Trophoblast cell (in vitro differentiated cells and primary cell): Measurements from ENCODE around the gene XRCC4.

ENCODE experiments used
- DNase-seq, 2 donors: peaks; one replicate each; pipeline ENCODE4 v3.0.0-alpha.2; 2016
- H2AFZ ChIP-seq: 2 replicates; pipeline ENCODE4 v1.6.1; 2013; ENCODE audit warnings: low read length, moderate library complexity, mild to moderate bottlenecking; ENCODE audit not compliant: insufficient read depth, poor library complexity
- H2AK5ac ChIP-seq: 2 replicates; pipeline ENCODE4 v1.6.1; 2013; ENCODE audit warnings: mild to moderate bottlenecking, low read length
- H2BK120ac ChIP-seq: 2 replicates; pipeline ENCODE4 v1.6.1; 2013; ENCODE audit warnings: low read length, mild to moderate bottlenecking, moderate library complexity; ENCODE audit not compliant: insufficient read depth, poor library complexity
- H2BK12ac ChIP-seq: 2 replicates; pipeline ENCODE4 v1.6.1; 2013; ENCODE audit warnings: mild to moderate bottlenecking, low read length, moderate library complexity
- H2BK5ac ChIP-seq: 2 replicates; pipeline ENCODE4 v1.6.1; 2013; ENCODE audit warnings: low read length, low read depth, moderate library complexity, mild to moderate bottlenecking; ENCODE audit not compliant: poor library complexity
- H3K14ac ChIP-seq: 2 replicates; pipeline ENCODE4 v1.6.1; 2013; ENCODE audit warnings: mild to moderate bottlenecking, low read length
- H3K18ac ChIP-seq: 2 replicates; pipeline ENCODE4 v1.6.1; 2013; ENCODE audit warnings: mild to moderate bottlenecking, low read length
- H3K23ac ChIP-seq: 2 replicates; pipeline ENCODE4 v1.6.1; 2013; ENCODE audit warnings: low read length
- H3K27ac ChIP-seq: 2 replicates; pipeline ENCODE4 v1.5.1; 2013; ENCODE audit warnings: low read depth, mild to moderate bottlenecking, inconsistent platforms, low read length, moderate library complexity
- H3K27me3 ChIP-seq: 2 replicates; pipeline ENCODE4 v1.6.1; 2013; ENCODE audit warnings: inconsistent platforms, mild to moderate bottlenecking, low read length, moderate library complexity; ENCODE audit not compliant: insufficient read depth
- H3K36me3 ChIP-seq, 2 experiments: 1 replicate in 1 of 2; 2 replicates in 1 of 2; pipeline ENCODE4 v1.6.1; 2013; ENCODE audit warnings: low read length in 2 of 2, mild to moderate bottlenecking in 2 of 2, moderate library complexity in 1 of 2; ENCODE audit not compliant: insufficient read depth in 2 of 2, control insufficient read depth in 1 of 2
- H3K4ac ChIP-seq: 2 replicates; pipeline ENCODE4 v1.6.1; 2013; ENCODE audit warnings: low read depth, mild to moderate bottlenecking, low read length, moderate library complexity
- H3K4me1 ChIP-seq, 2 experiments: 1 replicate in 1 of 2; 2 replicates in 1 of 2; pipeline ENCODE4 v1.6.1; 2013; ENCODE audit warnings: low read length in 2 of 2, mild to moderate bottlenecking in 2 of 2, moderate library complexity in 1 of 2; ENCODE audit not compliant: insufficient read depth in 2 of 2, control insufficient read depth in 1 of 2
- H3K4me2 ChIP-seq: 2 replicates; pipeline ENCODE4 v1.6.1; 2013; ENCODE audit warnings: inconsistent platforms, mild to moderate bottlenecking, low read length, moderate library complexity
- H3K4me3 ChIP-seq: 2 replicates; pipeline ENCODE4 v1.5.1; 2013; ENCODE audit warnings: mild to moderate bottlenecking, low read depth, low read length, inconsistent platforms
- H3K79me1 ChIP-seq: one replicate; pipeline ENCODE4 v1.6.1; 2013; ENCODE audit warnings: low read length
- H3K79me2 ChIP-seq: 2 replicates; pipeline ENCODE4 v1.6.1; 2013; ENCODE audit warnings: low read length, mild to moderate bottlenecking; ENCODE audit not compliant: control insufficient read depth, insufficient read depth, poor library complexity
- H3K9ac ChIP-seq: 2 replicates; pipeline ENCODE4 v1.6.1; 2013; ENCODE audit warnings: mild to moderate bottlenecking, low read length
- H3K9me3 ChIP-seq: 2 replicates; pipeline ENCODE4 v1.6.1; 2013; ENCODE audit warnings: low read depth, mild to moderate bottlenecking, control low read depth, inconsistent platforms, low read length; ENCODE audit not compliant: insufficient read depth
- H4K12ac ChIP-seq: 2 replicates; pipeline ENCODE4 v1.6.1; 2013; ENCODE audit warnings: low read depth, mild to moderate bottlenecking, low read length, moderate library complexity
- H4K8ac ChIP-seq: 2 replicates; pipeline ENCODE4 v1.6.1; 2013; ENCODE audit warnings: low read depth, mild to moderate bottlenecking, low read length, moderate library complexity
- H4K91ac ChIP-seq: one replicate; pipeline ENCODE4 v1.6.1; 2013; ENCODE audit warnings: low read depth, mild to moderate bottlenecking, low read length, moderate library complexity
- WGBS: extraction: QIAGEN DNeasy Blood & Tissue Kit; methylation state at CpG from one replicate; pipeline ENCODE4 v1.1.7; 2013; ENCODE audit warnings: missing lambda C conversion rate; ENCODE audit not compliant: insufficient read length, insufficient coverage; ENCODE audit errors: extremely low coverage; 5-methylcytosine and 5-hydroxymethylcytosine counted together

XRCC4 gene

GRCh38 chr5:83376461-83376860, 299.1 kb downstream of the XRCC4 start:
- Histone ChIP-seq H3K14ac (no peak overlapping the region), H2BK120ac (no peak overlapping the region), H3K27ac (no peak overlapping the region), H2BK12ac (no peak overlapping the region), H3K36me3 (no peaks in the 10 kb centered on the region), H3K79me2 (no peaks in the 10 kb centered on the region), H2BK5ac (no peak overlapping the region), H3K79me1 (peaks cover 1% of the 10 kb centered on the region), H3K27me3 (no peaks in the 10 kb centered on the region), H3K4me1 (peaks cover 4% of the 10 kb centered on the region in 2 experiments), H2AK5ac (no peak overlapping the region), H4K91ac (no peak overlapping the region), H3K23ac (no peak overlapping the region), H3K18ac (no peak overlapping the region), H4K12ac (no peak overlapping the region), H3K9ac (no peak overlapping the region), H3K4me2 (no peak overlapping the region), H3K4me3 (no peak overlapping the region), H2AFZ (no peak overlapping the region), H3K9me3 (no peaks in the 10 kb centered on the region), H3K4ac (no peak overlapping the region), H4K8ac (no peak overlapping the region)
- WGBS = 100% methylated on average over 2 of the region's 2 CpGs
- no peak for DNase-seq

DNA sequence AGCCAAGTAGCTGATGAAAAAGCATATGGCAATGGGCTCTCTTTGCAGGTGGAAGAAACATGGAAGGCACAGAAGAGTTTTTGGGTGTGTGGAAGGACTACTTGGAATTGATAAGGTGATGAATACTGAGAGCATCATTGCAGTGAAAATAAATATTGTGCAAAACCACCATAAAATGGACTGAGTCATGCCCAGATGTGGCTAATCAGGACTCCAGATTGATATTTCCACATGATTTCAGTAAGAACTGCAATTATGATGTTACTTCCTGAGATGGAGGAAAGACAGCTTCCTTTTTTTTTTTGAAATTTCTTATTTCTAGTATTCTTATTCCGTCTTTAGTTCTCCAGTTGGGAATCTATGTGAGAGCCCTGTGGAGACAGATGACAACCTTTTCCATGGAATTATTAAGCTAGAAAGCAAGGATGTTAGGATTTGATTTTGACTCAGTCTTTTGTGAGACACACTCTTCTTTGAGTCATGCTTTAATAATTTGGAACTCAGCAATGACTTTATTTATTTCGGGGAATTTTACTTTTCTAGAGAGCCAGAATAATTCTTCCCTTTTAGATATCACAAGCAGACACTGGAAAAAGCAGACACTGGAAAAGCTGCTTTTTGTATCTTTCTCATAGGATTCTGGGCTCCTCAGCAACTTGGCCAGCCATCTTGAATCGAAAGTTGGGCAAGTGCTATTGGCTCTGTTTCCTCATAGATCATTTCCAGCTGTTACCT, 300.0 kb downstream of the XRCC4 start:
- H2BK12ac ChIP-seq = no peak overlapping the region
- H4K8ac ChIP-seq = no peak overlapping the region
- H2AK5ac ChIP-seq = no peak overlapping the region
- H4K12ac ChIP-seq = no peak overlapping the region
- no peak overlapping the region for H2AFZ ChIP-seq
- H3K14ac ChIP-seq = no peak overlapping the region
- no peaks in the 10 kb centered on the region for H3K9me3 ChIP-seq
- no CpG with 5 or more reads among the region's 3 CpGs for WGBS
- H2BK120ac ChIP-seq = no peak overlapping the region
- peak in 1 of 2 donors; percentile 15 for DNase-seq
- no peak overlapping the region for H4K91ac ChIP-seq
- no peak overlapping the region for H3K9ac ChIP-seq
- no peak overlapping the region for H3K23ac ChIP-seq
- no peaks in the 10 kb centered on the region for H3K27me3 ChIP-seq
- H3K79me2 ChIP-seq = no peaks in the 10 kb centered on the region
- no peaks in the 10 kb centered on the region for H3K36me3 ChIP-seq
- H3K4me2 ChIP-seq = no peak overlapping the region
- H3K79me1 ChIP-seq = peaks cover 1% of the 10 kb centered on the region
- H3K4me1 ChIP-seq = peaks cover 4% of the 10 kb centered on the region in 2 experiments
- H3K4me3 ChIP-seq = no peak overlapping the region
- no peak overlapping the region for H2BK5ac ChIP-seq
- no peak overlapping the region for H3K18ac ChIP-seq
- no peak overlapping the region for H3K27ac ChIP-seq
- no peak overlapping the region for H3K4ac ChIP-seq

- H3K79me2 ChIP-seq = no peaks in the 10 kb centered on the region
- H3K79me1 ChIP-seq = peaks cover 1% of the 10 kb centered on the region
- no peak overlapping the region for H4K12ac ChIP-seq
- no peak overlapping the region for H4K8ac ChIP-seq
- no peak overlapping the region for H3K4me3 ChIP-seq
- no peak overlapping the region for H2AFZ ChIP-seq
- no peak overlapping the region for H2BK12ac ChIP-seq
- DNase-seq = peak; percentile 55 to 72
- peaks cover 4% of the 10 kb centered on the region in 2 experiments for H3K4me1 ChIP-seq
- no peak overlapping the region for H2AK5ac ChIP-seq
- no peaks in the 10 kb centered on the region for H3K27me3 ChIP-seq
- H2BK120ac ChIP-seq = no peak overlapping the region
- H3K27ac ChIP-seq = no peak overlapping the region
- no peak overlapping the region for H3K23ac ChIP-seq
- H2BK5ac ChIP-seq = no peak overlapping the region
- H3K18ac ChIP-seq = no peak overlapping the region
- WGBS = no CpG with 5 or more reads among the region's 7 CpGs
- H3K36me3 ChIP-seq = no peaks in the 10 kb centered on the region
- H3K4me2 ChIP-seq = no peak overlapping the region
- H3K9ac ChIP-seq = no peak overlapping the region
- no peak overlapping the region for H4K91ac ChIP-seq
- no peak overlapping the region for H3K4ac ChIP-seq
- H3K14ac ChIP-seq = no peak overlapping the region
- no peaks in the 10 kb centered on the region for H3K9me3 ChIP-seq
Measured at GRCh38 chr5:83378624-83379289, 301.4 kb downstream of the XRCC4 start.

DNA sequence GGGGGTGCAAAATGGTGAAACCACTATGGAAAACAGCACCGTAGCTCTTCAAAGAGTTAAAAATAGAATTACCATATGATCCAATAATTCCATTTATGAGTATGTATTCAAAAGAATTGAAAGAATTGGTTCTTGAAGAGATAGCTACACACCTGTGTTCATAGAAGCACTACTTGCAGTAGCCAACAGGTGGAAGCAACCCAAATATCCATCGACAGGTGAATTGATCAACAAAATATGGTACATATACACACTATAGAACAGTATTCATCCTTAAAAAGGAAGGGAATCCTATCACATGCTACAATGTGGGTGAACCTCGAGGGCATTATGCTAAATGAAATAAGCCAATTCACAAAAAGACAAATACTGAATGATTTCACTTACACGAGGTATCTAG, 308.5 kb downstream of the XRCC4 start:
- H3K14ac ChIP-seq = no peak overlapping the region
- H3K4me2 ChIP-seq = no peak overlapping the region
- H3K27me3 ChIP-seq = no peaks in the 10 kb centered on the region
- WGBS = no CpG with 5 or more reads among the region's 4 CpGs
- H3K18ac ChIP-seq = no peak overlapping the region
- H3K79me1 ChIP-seq = no peaks in the 10 kb centered on the region
- no peak overlapping the region for H2BK12ac ChIP-seq
- H3K9me3 ChIP-seq = no peaks in the 10 kb centered on the region
- no peak overlapping the region for H4K8ac ChIP-seq
- no peaks in the 10 kb centered on the region for H3K79me2 ChIP-seq
- H3K4ac ChIP-seq = no peak overlapping the region
- H3K4me3 ChIP-seq = no peak overlapping the region
- H2AK5ac ChIP-seq = no peak overlapping the region
- no peak overlapping the region for H2BK5ac ChIP-seq
- H3K9ac ChIP-seq = no peak overlapping the region
- H3K36me3 ChIP-seq = no peaks in the 10 kb centered on the region
- no peak overlapping the region for H4K12ac ChIP-seq
- DNase-seq = no peak
- H2BK120ac ChIP-seq = no peak overlapping the region
- H2AFZ ChIP-seq = no peak overlapping the region
- no peaks in the 10 kb centered on the region for H3K4me1 ChIP-seq
- H4K91ac ChIP-seq = no peak overlapping the region
- H3K23ac ChIP-seq = no peak overlapping the region
- H3K27ac ChIP-seq = no peak overlapping the region
